GM19035 (cell line): ENCODE results near the gene SEMA3G.

Experiments
- ATAC-seq: cut with Tn5 transposase; IDR thresholded peaks from one replicate; pipeline ENCODE4 v1.9.1; 2021; ENCODE audit not compliant: unreplicated experiment

Gene SEMA3G

DNA sequence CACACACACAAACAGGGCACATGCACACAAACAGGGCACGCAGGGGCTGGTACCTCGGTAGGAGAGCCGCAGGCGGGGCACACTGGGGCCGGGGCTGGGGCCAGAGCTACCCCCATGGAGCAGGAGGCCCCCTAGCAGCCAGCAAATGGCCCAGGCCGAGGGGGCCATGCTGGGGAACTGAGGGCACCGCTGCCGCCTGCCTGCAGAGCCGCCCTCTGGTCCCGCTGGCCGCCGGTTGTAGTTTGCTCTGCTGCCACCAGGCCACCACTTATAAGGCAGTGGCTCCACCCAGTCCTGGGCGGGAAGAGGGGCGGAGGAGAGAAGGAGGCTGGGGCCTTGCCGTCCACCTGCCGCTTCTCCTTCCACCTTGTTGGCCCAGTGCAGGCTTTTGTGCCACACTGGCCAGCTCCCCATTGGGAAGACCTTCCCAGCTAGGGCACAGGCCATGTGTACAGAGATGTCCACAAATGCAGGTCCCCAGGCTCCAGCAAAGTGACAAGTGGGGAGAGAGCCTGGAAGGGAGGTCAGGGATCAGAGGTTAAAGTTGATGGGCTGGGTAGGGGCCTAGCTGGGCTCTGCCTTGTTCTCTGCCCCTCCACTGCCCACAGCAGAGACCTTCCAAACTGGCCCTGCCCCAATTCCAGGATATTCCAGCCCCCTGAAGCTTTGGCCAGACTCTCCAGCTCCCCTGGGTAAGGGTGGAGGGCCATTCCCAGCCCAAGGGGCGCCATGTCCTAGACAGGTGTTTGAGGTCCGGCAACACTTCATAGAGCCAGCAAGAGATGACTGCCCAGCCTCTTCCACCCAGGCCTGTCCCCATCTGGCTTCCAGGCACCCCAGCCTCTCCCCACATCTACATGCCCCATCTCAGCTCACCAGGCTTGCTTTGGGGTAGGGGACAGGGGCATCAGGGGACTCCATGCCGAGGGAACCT is at the start of gene SEMA3G:
SEMA3G (minus strand) TSS at position 244 of the 934 bp plus-strand sequence; CDS start at position 168, 76 bp downstream.
- peak; percentile 91 for ATAC-seq

DNA sequence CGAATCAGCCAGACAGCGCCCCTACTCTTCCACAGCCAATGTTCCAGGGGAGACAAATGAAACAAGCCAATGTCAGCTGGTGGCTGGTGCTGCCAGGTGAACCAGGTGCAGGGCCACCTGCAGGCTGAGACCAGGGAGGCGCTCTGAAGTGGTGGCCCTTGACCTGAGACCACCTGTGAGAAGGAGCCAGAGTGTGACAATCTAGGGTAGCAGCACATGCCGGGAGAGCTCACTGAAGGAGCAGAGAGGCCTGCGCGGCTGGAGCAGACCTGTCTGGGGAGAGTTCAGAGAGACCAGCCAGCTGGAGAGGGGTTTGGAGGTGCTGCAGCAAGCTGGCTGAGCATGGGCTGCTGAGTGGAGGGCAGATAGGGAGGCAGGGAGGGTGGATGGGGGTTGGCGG is 49.5 kb upstream of the SEMA3G start:
- ATAC-seq, result no peak

DNA sequence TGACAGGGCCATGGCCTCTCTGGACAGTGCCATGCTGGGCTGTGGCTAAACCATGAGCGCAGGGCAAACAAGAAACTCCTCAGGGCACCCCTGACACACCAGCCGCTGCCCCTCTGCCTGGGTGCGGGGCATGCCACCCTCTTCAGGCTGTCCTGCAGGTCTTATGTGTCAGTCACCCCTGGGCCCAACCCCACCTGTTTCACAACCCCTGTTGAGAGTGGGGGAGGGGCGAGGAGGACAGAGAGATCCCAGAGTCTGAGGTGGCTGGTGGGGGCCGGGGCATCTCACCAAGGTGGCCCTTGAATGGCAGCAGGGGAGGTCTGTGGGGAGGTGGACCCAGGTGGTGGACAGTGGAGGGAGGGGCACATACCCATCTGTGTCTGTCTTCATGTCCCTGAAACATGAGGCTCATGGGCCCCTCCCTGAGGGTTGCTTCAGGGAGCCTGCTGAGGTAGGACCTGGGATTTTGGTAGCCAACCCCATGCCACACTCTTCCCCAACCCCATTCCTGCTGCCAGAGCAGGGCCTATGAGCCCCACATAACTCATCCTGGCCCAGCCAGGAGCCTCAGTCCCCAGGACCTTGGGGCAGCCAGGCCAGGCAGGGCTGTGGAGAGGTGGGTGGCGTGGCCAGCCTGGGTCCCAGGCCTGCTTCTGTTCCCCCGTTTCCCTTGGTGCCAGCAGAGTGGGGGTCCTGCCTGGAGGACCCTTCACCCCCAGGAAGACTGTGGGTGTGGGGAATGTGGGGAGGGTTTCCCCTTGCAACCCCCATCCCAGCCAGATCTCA is 48.5 kb upstream of the SEMA3G start:
- no peak for ATAC-seq

DNA sequence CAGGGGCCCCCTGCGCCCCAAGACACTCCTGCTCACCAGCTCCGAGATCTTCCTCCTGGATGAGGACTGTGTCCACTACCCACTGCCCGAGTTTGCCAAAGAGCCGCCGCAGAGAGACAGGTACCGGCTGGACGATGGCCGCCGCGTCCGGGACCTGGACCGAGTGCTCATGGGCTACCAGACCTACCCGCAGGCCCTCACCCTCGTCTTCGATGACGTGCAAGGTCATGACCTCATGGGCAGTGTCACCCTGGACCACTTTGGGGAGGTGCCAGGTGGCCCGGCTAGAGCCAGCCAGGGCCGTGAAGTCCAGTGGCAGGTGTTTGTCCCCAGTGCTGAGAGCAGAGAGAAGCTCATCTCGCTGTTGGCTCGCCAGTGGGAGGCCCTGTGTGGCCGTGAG is 47.2 kb upstream of the SEMA3G start:
- ATAC-seq, result no peak

DNA sequence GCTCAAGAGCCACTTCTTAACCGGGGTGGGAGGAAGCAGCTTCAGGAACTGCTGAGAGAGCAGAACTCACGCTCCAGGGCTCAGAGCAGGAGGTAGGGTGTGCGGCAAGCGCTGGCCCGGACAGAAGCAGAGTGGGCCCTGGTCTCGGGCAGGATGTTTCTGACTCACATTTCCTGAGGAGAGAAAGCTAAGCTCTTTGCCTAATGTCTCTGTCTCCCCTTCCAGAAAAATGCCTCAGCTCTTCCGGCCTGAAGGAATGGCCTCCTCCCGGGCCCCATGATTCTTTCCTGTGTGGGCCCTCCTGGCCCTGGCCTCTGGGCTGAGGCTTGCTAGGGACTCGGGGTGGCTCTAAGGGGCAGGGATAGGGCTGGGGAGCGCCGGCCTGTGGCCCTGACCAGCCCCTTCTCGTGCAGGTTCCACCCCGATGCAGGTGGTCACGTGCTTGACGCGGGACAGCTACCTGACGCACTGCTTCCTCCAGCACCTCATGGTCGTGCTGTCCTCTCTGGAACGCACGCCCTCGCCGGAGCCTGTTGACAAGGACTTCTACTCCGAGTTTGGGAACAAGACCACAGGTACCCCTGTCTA is 46.1 kb upstream of the SEMA3G start:
- ATAC-seq, result no peak

DNA sequence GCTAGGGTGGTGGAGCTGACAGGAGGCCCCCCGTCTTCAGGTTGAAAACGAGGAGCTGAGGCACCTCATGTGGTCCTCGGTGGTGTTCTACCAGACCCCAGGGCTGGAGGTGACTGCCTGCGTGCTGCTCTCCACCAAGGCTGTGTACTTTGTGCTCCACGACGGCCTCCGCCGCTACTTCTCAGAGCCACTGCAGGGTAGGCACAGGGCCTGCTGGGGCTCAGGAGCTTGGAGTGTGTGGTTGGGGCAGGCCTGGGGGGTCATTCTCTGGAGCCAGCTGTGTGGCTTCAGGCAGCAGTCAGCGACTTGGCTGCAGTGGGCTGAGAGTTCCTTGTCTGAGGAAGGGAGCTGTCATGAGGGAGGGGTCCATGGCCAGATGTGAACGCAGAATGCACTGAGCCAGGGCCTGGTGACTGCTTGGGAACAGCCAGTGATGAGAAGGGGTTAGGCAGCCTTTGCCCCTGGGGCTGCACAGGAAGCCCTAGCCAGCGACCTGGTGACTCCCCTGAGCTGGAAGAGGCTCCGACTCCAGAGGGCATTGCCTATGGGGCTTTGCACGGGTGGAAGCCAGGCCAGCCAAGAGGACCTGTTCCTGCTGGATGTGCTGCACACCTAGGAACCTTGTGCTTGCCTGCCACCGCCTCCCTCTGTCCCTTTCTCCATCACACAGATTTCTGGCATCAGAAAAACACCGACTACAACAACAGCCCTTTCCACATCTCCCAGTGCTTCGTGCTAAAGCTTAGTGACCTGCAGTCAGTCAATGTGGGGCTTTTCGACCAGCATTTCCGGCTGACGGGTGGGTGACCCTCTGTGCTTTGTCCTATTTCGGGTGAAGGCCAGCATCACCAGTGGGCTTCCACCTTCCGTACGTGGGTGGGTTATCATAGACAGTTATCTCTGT is 45.4 kb upstream of the SEMA3G start:
- ATAC-seq, result no peak

DNA sequence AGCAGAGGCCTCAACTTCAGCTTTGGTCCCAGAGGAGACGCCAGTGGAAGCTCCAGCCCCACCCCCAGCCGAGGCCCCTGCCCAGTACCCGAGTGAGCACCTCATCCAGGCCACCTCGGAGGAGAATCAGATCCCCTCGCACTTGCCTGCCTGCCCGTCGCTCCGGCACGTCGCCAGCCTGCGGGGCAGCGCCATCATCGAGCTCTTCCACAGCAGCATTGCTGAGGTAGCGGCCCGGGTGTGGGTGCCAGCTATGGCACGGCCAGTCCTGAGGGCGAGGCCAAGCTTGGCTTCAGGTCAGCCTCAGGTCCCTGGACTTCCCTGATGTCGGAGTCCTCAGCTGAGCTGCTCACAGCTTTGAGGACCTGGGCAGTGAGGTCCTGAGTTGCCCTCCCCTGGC is 44.5 kb upstream of the SEMA3G start:
- no peak for ATAC-seq

DNA sequence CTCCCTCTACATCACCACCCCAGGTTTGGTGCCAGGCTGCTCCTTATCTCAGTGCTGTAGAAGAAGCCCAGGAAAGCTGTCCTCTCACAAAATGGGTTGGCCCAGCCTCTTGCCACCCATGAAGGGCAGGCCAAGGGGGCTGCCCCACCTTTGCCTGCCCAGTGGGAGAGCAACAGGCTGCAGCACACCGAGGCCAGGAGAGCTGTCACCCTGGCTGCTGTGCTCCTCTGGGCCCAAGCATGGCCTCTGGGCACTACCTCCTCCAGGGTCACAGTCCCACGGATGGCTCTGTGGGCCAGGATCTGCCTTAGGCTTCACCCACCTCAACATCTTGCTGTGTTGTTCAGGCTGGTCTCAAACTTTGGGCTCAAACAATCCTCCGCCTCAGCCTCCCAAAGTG is 43.8 kb upstream of the SEMA3G start:
- ATAC-seq, result no peak

DNA sequence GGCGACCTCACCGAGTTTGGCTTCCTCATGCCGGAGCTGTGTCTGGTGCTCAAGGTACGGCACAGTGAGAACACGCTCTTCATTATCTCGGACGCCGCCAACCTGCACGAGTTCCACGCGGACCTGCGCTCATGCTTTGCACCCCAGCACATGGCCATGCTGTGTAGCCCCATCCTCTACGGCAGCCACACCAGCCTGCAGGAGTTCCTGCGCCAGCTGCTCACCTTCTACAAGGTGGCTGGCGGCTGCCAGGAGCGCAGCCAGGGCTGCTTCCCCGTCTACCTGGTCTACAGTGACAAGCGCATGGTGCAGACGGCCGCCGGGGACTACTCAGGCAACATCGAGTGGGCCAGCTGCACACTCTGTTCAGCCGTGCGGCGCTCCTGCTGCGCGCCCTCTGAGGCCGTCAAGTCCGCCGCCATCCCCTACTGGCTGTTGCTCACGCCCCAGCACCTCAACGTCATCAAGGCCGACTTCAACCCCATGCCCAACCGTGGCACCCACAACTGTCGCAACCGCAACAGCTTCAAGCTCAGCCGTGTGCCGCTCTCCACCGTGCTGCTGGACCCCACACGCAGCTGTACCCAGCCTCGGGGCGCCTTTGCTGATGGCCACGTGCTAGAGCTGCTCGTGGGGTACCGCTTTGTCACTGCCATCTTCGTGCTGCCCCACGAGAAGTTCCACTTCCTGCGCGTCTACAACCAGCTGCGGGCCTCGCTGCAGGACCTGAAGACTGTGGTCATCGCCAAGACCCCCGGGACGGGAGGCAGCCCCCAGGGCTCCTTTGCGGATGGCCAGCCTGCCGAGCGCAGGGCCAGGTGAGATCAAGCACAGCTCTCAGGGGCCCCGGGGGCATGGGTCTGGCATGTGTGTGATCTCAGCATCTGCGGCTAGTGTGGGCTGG is 43.1 kb upstream of the SEMA3G start:
- ATAC-seq, result no peak

DNA sequence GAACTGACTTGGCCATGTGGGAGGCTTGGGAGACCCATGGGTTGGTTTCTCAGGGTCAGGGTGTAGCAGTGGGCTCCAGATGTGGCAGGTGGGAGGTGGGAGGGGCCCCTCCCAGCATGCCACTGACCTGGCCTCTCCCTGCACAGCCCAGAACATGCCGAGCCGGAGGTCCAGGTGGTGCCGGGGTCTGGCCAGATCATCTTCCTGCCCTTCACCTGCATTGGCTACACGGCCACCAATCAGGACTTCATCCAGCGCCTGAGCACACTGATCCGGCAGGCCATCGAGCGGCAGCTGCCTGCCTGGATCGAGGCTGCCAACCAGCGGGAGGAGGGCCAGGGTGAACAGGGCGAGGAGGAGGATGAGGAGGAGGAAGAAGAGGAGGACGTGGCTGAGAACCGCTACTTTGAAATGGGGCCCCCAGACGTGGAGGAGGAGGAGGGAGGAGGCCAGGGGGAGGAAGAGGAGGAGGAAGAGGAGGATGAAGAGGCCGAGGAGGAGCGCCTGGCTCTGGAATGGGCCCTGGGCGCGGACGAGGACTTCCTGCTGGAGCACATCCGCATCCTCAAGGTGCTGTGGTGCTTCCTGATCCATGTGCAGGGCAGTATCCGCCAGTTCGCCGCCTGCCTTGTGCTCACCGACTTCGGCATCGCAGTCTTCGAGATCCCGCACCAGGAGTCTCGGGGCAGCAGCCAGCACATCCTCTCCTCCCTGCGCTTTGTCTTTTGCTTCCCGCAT is 42.3 kb upstream of the SEMA3G start:
- no peak for ATAC-seq

DNA sequence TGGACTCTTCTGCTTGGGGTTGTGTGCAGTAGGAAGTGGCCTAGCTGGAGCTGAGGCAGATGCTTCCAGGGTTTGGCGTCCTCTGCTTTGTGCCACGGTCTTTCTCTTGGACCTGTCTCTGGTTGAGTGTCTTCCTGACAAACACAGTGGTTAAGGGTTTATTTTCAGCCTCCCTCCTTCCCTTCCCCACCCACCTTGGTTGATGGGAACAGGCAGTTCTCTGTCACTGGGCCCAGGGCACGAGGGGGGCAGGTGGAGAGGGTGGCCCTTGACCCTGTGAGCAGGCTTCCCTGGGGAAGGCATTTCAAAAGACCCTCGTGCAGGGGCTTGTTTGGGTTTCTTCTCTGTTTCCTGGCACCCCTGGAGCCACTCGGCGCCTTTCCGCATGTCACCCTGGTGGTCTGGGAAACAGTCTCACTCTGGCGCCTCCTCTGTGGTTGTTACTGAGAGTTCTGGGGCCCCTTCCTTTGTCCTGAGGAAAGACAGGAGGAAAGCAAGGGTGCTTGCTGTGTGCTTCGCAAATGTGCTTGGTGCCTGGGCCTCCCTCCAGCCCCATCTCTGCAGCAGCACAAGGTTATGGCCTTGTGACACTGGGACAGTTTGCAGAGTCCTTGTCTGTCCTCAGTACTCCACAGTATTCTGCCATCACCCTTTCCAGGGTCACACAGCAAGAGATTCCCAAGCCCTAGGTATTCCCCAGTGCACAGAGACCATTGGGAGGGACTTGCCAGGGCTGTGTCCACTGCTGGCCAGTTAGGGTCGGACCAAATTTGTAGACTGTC is 40.0 kb upstream of the SEMA3G start:
- no peak for ATAC-seq

DNA sequence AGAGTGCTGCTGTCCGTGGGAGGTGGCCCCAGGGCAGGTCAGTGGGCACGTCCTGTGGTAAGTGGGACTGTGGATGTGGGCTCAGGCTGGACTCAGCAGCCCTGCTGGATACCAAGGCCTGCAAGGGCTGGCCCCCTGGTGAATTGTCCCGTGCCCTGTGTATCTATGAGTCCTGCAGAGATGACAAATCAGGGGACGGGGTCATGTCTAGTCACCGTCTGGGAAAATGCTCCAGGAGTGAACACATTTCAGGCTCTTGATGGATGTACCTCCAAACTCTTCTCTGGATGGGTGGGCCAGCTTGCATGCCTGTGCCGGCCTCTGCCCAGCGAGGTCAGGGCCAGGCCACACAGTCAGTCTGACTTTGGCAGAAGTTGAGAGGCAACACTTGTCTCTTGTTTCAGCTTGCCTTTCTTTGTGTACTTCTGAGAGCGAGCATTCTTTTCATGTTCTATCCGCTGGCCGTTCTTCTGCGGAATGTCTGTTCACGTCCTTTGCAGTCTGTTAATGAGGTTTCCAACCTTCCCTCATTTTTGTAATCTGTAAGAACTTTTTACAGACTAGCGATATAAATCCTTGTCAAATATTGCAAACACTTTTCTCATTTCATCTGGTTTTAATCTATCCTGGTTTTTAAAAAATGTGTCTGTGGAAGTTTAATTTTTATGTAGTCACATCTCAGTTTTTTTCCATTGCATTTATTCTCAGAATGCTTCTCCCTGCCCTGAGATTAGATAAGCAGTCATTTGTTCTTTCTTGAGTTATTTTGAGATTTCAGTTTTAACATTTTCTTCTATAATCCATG is 38.9 kb upstream of the SEMA3G start:
- no peak for ATAC-seq

DNA sequence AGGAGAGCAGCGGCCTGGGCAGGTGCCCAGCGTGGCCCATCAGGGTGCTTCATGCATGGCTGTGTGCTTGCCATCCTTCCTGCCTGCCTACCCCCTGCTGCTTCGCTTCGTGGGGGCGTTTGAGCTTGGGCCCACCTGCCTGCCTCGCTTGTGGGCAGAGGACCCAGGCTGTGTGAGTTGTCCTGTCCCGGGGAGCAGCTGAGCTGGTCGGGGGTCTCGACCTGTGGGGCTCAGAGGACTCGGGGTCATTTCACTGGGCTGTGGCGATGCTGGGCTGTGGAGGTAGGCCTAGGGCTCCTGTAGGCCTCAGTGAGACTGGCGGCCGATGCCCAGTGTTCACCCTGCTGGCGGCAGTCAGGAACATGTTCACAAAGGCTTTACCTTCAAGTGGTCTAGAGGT is 38.2 kb upstream of the SEMA3G start:
- ATAC-seq, result no peak

DNA sequence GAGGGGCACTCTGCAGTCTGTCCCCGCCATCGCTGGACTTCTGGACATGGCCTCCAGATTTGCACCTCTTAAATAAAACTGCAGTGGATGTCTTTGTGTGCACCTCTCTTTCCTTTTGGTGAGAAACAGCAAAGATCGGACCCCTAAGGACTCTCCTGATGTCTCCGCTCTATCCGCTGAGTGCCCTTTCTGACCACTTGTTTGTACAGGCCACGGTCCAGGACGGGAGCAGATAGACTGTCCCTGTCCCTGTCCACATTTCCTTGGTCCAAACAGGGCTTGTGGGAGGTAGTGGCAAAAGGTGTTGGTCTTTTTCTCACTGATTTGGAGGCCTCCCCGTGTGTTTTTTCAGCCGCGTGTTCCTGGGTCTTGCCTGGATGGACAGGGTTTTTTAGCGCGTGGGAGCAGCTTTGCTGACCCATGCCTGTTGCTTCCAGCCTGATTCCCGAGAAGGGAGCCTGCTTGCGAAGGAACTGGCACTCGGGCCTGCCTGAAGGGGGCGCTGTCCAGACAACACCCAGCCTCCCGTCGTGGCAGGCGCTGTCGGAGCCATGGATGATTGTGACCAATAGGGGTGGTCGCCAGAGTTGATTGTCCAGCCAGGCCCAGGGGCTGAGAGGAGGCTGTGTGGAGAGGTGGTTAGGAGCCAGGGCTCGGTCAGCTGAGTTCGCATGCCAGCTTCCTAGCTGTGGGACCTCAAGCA is 37.1 kb upstream of the SEMA3G start:
- ATAC-seq, result no peak

DNA sequence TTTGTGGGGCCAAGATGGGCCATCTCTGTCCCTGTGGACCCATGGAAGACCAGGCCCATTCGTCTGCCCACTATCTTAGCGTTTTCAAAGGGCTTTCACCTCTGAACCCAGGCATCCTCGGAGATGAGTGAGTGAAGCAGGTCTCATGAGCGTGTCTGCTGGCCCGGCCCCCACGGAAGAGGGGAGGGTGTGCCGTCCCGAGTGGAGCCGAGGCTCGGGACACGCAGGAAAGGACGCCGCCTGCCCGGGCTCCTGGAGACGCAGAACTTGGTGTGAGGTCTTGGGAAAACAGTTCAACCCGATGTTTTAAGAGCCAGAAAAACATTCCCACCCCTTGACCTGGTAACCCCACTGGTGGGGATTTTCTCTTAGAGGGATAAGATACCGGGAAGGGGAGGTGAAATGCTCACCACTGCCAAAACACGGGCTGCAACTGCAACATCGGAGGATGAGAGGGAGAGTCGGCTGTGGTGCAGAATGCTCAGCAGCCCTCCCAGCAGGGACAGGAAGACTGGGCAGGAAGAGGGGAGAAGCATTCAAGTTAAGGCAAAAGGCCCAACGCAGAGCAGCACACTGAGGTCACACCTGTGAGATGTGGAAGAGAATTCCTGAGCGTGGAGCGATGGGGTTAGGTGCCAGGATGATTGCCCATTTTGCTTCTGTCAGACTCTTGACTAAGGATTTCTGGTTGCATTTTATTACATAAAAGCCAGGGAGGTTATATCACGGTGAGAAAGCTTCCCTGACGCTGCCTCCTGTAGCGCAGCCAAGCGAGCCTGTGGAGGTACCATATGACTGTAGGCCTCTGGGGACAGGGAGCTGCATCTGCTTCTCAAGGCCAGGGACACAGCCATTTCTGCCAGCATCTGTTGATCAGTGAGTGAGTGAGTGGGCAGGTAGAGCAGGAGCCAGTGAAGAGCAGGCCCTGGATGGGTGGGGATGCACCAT is 36.1 kb upstream of the SEMA3G start:
- no peak for ATAC-seq
